KMS-11 (cell line): ENCODE data around the gene WSB1.
"Not testable (repeated sequence)": the region's sequence is repeated elsewhere in the genome, so short reads cannot be mapped to it uniquely, and the experiment has no call there.

ENCODE experiments used
- H2AFZ ChIP-seq: fragments of 200-600 bp; sonication (generic); 2 replicates; pipeline ENCODE4 v1.6.1; 2016; ENCODE audit warnings: antibody characterized with exemption, mixed run types, low read depth
- H3K27ac ChIP-seq: fragments of 200-600 bp; sonication (generic); 2 replicates; pipeline ENCODE4 v1.6.1; 2016; ENCODE audit warnings: mild to moderate bottlenecking, mixed run types
- H3K27me3 ChIP-seq: fragments of 200-600 bp; sonication (generic); 2 replicates; pipeline ENCODE4 v1.6.1; 2017; ENCODE audit warnings: mild to moderate bottlenecking, low read depth, mixed run types, moderate library complexity; ENCODE audit not compliant: insufficient read depth
- H3K36me3 ChIP-seq: fragments of 200-600 bp; sonication (generic); 2 replicates; pipeline ENCODE4 v1.6.1; 2017; ENCODE audit warnings: mild to moderate bottlenecking, mixed run types; ENCODE audit not compliant: insufficient read depth
- H3K4me1 ChIP-seq: fragments of 200-600 bp; sonication (generic); 2 replicates; pipeline ENCODE4 v1.6.1; 2016; ENCODE audit warnings: mild to moderate bottlenecking, low read depth, mixed run types; ENCODE audit not compliant: poor library complexity, severe bottlenecking
- H3K4me2 ChIP-seq: fragments of 200-600 bp; sonication (generic); 2 replicates; pipeline ENCODE4 v1.7.0; 2016; ENCODE audit warnings: mild to moderate bottlenecking, mixed run types
- H3K4me3 ChIP-seq: fragments of 200-600 bp; sonication (generic); IDR thresholded peaks from 2 replicates; pipeline ENCODE4 v1.6.1; 2017; ENCODE audit warnings: low read depth, low read length, mixed read lengths; ENCODE audit not compliant: insufficient read depth
- H3K79me2 ChIP-seq: fragments of 200-600 bp; sonication (generic); 2 replicates; pipeline ENCODE4 v1.6.1; 2016; ENCODE audit warnings: low read depth, mixed run types; ENCODE audit not compliant: insufficient read depth
- H3K9ac ChIP-seq: fragments of 200-600 bp; sonication (generic); 2 replicates; pipeline ENCODE4 v1.6.1; 2016; ENCODE audit warnings: mild to moderate bottlenecking, mixed run types
- H4K20me1 ChIP-seq: fragments of 200-600 bp; sonication (generic); 2 replicates; pipeline ENCODE4 v1.6.1; 2016; ENCODE audit warnings: mild to moderate bottlenecking, mixed run types; ENCODE audit not compliant: insufficient read depth
- CTCF ChIP-seq: fragments of 200-600 bp; sonication (generic); conservative IDR thresholded peaks from 2 replicates; pipeline ENCODE4 v1.6.1; 2017; ENCODE audit warnings: low read depth, mild to moderate bottlenecking, antibody characterized with exemption, low read length, moderate library complexity, mixed read lengths

WSB1 gene

GRCh38 chr17:27326051-27326450, 32.1 kb downstream of the WSB1 start:
- H4K20me1 ChIP-seq, result no peaks in the 10 kb centered on the region
- no peaks in the 10 kb centered on the region for H3K36me3 ChIP-seq
- no peak overlapping the region for H3K4me3 ChIP-seq
- no peaks in the 10 kb centered on the region for H3K4me1 ChIP-seq
- no peak for TF ChIP-seq CTCF
- H3K9ac ChIP-seq, result no peak overlapping the region
- H3K4me2 ChIP-seq, result no peak overlapping the region
- no peak overlapping the region for H2AFZ ChIP-seq
- H3K27me3 ChIP-seq, result no peaks in the 10 kb centered on the region
- H3K27ac ChIP-seq, result no peak overlapping the region
- no peaks in the 10 kb centered on the region for H3K79me2 ChIP-seq

- Histone ChIP-seq H3K4me3 (no peak overlapping the region), H2AFZ (no peak overlapping the region), H4K20me1 (no peaks in the 10 kb centered on the region), H3K4me1 (no peaks in the 10 kb centered on the region), H3K36me3 (no peaks in the 10 kb centered on the region), H3K9ac (no peak overlapping the region), H3K79me2 (no peaks in the 10 kb centered on the region), H3K27ac (no peak overlapping the region), H3K4me2 (no peak overlapping the region), H3K27me3 (no peaks in the 10 kb centered on the region)
- no peak for TF ChIP-seq CTCF
Measured at GRCh38 chr17:27326585-27326984, 32.7 kb downstream of the WSB1 start.

- Histone ChIP-seq H2AFZ (no peak overlapping the region), H3K27ac (no peak overlapping the region), H3K36me3 (no peaks in the 10 kb centered on the region), H4K20me1 (no peaks in the 10 kb centered on the region), H3K4me1 (peaks cover 8% of the 10 kb centered on the region), H3K79me2 (no peaks in the 10 kb centered on the region), H3K27me3 (no peaks in the 10 kb centered on the region), H3K4me2 (no peak overlapping the region), H3K9ac (no peak overlapping the region), H3K4me3 (no peak overlapping the region)
- no peak for TF ChIP-seq CTCF
Measured at GRCh38 chr17:27327397-27327796, 33.5 kb downstream of the WSB1 start.

- Histone ChIP-seq H3K36me3 (no peaks in the 10 kb centered on the region), H3K27ac (no peak overlapping the region), H3K4me2 (no peak overlapping the region), H2AFZ (no peak overlapping the region), H3K4me3 (no peak overlapping the region), H3K4me1 (peaks cover 10% of the 10 kb centered on the region), H3K27me3 (no peaks in the 10 kb centered on the region), H3K9ac (no peak overlapping the region), H4K20me1 (no peaks in the 10 kb centered on the region), H3K79me2 (no peaks in the 10 kb centered on the region)
- no peak for TF ChIP-seq CTCF
Measured at GRCh38 chr17:27327871-27328270, 34.0 kb downstream of the WSB1 start.

- not testable (repeated sequence) for H4K20me1 ChIP-seq, H3K4me2 ChIP-seq, H3K27ac ChIP-seq, H3K27me3 ChIP-seq, H3K79me2 ChIP-seq, H3K9ac ChIP-seq, H2AFZ ChIP-seq, H3K4me3 ChIP-seq, H3K36me3 ChIP-seq
- peaks cover 15% of the 10 kb centered on the region for H3K4me1 ChIP-seq
Measured at GRCh38 chr17:27328686-27329085, 34.8 kb downstream of the WSB1 start.
